Measurements from ENCODE around the gene FOXC1. TPM values are rescaled to one million over a fixed set of nuclear protein-coding genes. Genes with fewer than 3 reads are reported as not detected.

The FOXC1 gene
- polyA plus RNA-seq, 2 donors: 1.5 to 2.3 TPM

DNA sequence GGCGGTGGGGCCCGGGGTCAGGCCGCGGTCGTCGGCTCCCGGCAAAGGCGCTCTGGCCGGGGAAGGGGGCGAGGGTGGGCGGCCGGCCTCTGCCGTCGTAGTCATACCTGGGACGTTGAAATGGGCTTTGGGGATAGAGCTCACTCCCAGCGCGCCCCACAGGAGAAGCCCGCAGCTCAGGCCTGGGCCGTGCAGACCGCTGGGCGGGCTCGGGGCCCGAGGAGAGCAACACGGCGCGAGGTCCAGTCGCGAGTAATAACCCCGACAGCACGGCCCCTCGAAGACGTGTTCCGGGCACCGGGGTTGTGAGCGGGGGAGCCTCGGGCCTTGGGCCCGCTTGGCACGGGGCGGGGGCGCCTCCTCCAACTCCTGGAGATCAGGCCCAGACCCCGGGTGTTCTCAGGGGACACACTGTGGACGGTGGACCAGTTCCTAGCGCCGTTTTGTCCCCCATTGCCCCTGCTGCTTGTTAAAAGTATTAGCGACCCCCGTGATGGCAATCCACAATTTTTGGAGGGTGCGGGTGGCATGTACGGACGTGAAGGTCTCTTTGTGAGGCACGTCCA is 10.9 kb downstream of the FOXC1 start:
- no peak overlapping the region for H3K4me3 ChIP-seq (ENCODE audit: low read depth in 1 of 2, low read length in 2 of 2)
- peaks cover 0 to 7% of the 10 kb centered on the region in 2 donors for H3K36me3 ChIP-seq (ENCODE audit: control insufficient read depth in 2 of 2, insufficient read depth in 2 of 2, low read length in 1 of 2)
- H3K27ac ChIP-seq (ENCODE audit: low read depth in 2 of 2, low read length in 1 of 2): no peak overlapping the region
- WGBS, 2 donors: 72 to 73% methylated on average over 46 to 50 of the region's 50 CpGs
- no peaks in the 10 kb centered on the region for H3K27me3 ChIP-seq (ENCODE audit: control insufficient read depth in 1 of 2, insufficient read depth in 2 of 2, low read length in 2 of 2)
- peaks cover 0 to 5% of the 10 kb centered on the region in 2 donors for H3K4me1 ChIP-seq (ENCODE audit: control insufficient read depth in 2 of 2, insufficient read depth in 2 of 2, low read length in 1 of 2)
- H3K9me3 ChIP-seq (ENCODE audit: control insufficient read depth in 2 of 2, insufficient read depth in 1 of 2, low read depth in 1 of 2, low read length in 1 of 2): peaks cover 0 to 2% of the 10 kb centered on the region in 2 donors

DNA sequence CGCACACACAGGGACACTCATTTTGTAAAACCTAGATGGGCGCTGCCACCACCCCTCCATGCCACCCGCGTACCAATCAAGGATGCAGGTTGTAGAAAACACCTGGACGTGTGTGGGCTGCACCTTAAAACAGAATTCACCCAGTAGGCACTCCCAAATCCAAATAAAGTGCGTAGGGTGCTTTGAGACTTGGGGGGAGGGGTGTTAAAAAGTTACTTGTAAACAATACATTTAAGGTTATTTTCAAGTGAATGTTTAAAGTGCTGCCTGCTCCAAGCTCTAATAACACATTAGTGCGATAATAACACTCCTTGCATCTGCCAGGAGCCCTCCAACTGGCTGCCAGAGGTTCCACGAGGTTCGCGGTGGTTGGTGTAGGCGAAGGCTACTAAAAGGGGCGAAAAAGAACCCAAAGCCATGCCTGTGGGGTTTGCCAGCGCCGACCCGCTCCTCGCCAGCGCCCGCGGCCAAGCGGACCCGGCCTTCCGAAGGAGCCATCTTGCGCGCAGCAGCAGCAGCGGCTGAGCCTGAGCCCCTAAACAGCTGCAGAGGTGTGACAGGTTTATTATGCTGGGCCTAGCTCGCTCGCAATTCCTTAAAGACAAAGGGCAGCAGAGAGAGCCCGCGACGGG is 11.5 kb downstream of the FOXC1 start:
- H3K27me3 ChIP-seq (ENCODE audit: control insufficient read depth in 1 of 2, insufficient read depth in 2 of 2, low read length in 2 of 2): no peaks in the 10 kb centered on the region

DNA sequence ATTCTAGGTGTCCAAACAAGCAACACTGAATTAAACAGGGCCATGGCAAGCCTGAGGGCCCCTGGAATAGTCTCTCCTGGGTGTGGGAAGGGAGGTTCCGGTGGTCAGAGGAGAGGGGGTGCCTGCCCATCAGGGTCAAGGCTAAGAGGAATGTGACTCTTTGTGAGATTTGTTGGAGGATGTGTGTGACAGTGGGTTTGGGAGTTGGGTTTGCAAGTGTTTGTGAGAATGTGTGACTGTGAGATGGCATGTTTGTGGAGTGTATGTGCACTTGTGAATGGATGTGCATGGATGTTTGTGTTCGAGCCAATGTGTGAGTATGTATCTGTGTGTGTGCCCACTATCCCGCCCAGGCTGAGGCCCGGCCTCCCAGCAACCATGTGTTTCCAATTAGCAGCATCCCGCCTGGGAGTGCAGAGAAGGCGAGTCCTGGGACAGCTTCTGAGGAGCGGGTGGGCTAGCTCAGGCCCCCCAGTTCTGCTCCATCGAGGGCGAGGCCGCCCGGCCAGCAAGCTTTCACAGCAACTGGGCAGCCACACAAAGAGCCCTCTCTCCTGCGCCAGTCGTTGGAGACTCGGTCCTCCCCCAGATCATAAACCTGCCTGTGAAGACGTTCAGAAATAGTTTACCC is 12.6 kb downstream of the FOXC1 start:
- Histone ChIP-seq H3K27ac (ENCODE audit: low read depth in 2 of 2, low read length in 1 of 2) (no peak overlapping the region), H3K4me3 (ENCODE audit: low read depth in 1 of 2, low read length in 2 of 2) (no peak overlapping the region), H3K36me3 (ENCODE audit: control insufficient read depth in 2 of 2, insufficient read depth in 2 of 2, low read length in 1 of 2) (peaks cover 0 to 7% of the 10 kb centered on the region in 2 donors), H3K27me3 (ENCODE audit: control insufficient read depth in 1 of 2, insufficient read depth in 2 of 2, low read length in 2 of 2) (no peaks in the 10 kb centered on the region), H3K4me1 (ENCODE audit: control insufficient read depth in 2 of 2, insufficient read depth in 2 of 2, low read length in 1 of 2) (peaks cover 0 to 5% of the 10 kb centered on the region in 2 donors), H3K9me3 (ENCODE audit: control insufficient read depth in 2 of 2, insufficient read depth in 1 of 2, low read depth in 1 of 2, low read length in 1 of 2) (peaks cover 0 to 2% of the 10 kb centered on the region in 2 donors)
- WGBS, 2 donors: 88 to 89% methylated on average over 15 of the region's 15 CpGs

More for the DNA sequence above, 11.5 kb downstream of the FOXC1 start:
- Histone ChIP-seq H3K4me3 (ENCODE audit: low read depth in 1 of 2, low read length in 2 of 2) (no peak overlapping the region), H3K9me3 (ENCODE audit: control insufficient read depth in 2 of 2, insufficient read depth in 1 of 2, low read depth in 1 of 2, low read length in 1 of 2) (peaks cover 0 to 2% of the 10 kb centered on the region in 2 donors), H3K27ac (ENCODE audit: low read depth in 2 of 2, low read length in 1 of 2) (no peak overlapping the region), H3K4me1 (ENCODE audit: control insufficient read depth in 2 of 2, insufficient read depth in 2 of 2, low read length in 1 of 2) (peaks cover 0 to 5% of the 10 kb centered on the region in 2 donors), H3K36me3 (ENCODE audit: control insufficient read depth in 2 of 2, insufficient read depth in 2 of 2, low read length in 1 of 2) (peaks cover 0 to 7% of the 10 kb centered on the region in 2 donors)
- 95% methylated on average over 30 of the region's 30 CpGs for WGBS, 2 donors

DNA sequence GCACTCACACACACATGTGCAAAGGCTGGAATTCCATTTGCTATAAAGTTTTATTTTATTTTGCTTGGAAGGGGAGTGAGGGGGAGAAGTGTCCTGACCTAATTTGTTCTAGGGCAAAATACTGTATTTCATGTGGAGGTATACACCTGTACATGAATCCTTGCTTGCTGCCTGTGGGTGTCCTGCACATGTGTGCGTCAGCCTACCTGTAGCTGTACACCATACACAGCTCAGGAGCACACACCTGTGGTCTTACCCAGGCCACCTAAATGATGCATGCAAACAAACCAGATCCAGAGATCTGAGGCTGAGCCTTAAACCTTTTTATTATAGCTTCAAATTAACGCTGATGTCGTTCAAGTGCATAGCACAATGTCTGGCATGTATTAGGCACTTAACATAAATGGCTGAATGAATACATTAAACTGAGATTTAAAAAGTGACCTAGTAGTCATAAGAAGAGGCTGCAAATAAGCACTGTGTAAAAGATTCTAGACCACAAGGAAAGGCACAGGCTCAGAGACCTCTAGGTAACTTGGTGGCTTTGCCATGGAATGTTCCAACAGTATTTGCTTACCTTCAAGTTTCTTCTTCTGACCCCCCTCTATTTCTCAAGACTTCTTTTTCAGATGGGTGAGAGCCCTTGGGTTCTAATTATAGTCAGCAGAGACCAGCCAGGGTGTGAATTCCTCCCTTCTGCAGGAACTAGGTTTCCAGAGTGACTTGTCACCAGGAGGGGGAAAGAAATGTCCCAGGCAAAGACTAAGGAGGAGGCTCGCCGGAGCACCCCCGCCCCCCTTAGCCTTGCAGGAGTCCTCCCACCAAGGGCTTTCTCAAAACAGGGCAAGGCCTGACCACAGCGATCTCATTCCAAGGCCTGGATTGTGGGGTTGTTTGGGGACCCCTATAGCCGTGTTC is 13.4 kb downstream of the FOXC1 start:
- 92 to 94% methylated on average over 8 of the region's 8 CpGs for WGBS, 2 donors
- Histone ChIP-seq H3K4me1 (ENCODE audit: control insufficient read depth in 2 of 2, insufficient read depth in 2 of 2, low read length in 1 of 2) (peaks cover 0 to 5% of the 10 kb centered on the region in 2 donors), H3K4me3 (ENCODE audit: low read depth in 1 of 2, low read length in 2 of 2) (no peak overlapping the region), H3K9me3 (ENCODE audit: control insufficient read depth in 2 of 2, insufficient read depth in 1 of 2, low read depth in 1 of 2, low read length in 1 of 2) (peaks cover 0 to 2% of the 10 kb centered on the region in 2 donors), H3K27me3 (ENCODE audit: control insufficient read depth in 1 of 2, insufficient read depth in 2 of 2, low read length in 2 of 2) (no peaks in the 10 kb centered on the region), H3K27ac (ENCODE audit: low read depth in 2 of 2, low read length in 1 of 2) (no peak overlapping the region), H3K36me3 (ENCODE audit: control insufficient read depth in 2 of 2, insufficient read depth in 2 of 2, low read length in 1 of 2) (peaks cover 0 to 7% of the 10 kb centered on the region in 2 donors)

DNA sequence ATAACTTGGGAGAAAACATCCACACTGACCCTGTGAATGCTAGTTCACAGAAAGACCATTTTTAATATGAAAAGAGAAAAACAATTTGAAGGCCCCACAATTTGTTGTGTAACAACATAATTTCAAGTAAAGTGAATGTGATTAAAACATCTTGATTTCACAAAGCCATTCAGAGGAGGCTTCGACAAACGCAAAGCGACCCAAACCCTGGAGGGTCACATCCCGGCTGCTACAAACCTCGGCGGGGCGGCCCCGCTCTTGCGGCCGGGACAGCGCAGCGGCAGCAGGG is 14.0 kb downstream of the FOXC1 start:
- 92 to 96% methylated on average over 12 of the region's 12 CpGs for WGBS, 2 donors
- Histone ChIP-seq H3K4me1 (ENCODE audit: control insufficient read depth in 2 of 2, insufficient read depth in 2 of 2, low read length in 1 of 2) (peaks cover 0 to 5% of the 10 kb centered on the region in 2 donors), H3K9me3 (ENCODE audit: control insufficient read depth in 2 of 2, insufficient read depth in 1 of 2, low read depth in 1 of 2, low read length in 1 of 2) (peaks cover 0 to 2% of the 10 kb centered on the region in 2 donors), H3K4me3 (ENCODE audit: low read depth in 1 of 2, low read length in 2 of 2) (no peak overlapping the region), H3K27me3 (ENCODE audit: control insufficient read depth in 1 of 2, insufficient read depth in 2 of 2, low read length in 2 of 2) (no peaks in the 10 kb centered on the region), H3K27ac (ENCODE audit: low read depth in 2 of 2, low read length in 1 of 2) (no peak overlapping the region), H3K36me3 (ENCODE audit: control insufficient read depth in 2 of 2, insufficient read depth in 2 of 2, low read length in 1 of 2) (peaks cover 0 to 4% of the 10 kb centered on the region in 2 donors)

DNA sequence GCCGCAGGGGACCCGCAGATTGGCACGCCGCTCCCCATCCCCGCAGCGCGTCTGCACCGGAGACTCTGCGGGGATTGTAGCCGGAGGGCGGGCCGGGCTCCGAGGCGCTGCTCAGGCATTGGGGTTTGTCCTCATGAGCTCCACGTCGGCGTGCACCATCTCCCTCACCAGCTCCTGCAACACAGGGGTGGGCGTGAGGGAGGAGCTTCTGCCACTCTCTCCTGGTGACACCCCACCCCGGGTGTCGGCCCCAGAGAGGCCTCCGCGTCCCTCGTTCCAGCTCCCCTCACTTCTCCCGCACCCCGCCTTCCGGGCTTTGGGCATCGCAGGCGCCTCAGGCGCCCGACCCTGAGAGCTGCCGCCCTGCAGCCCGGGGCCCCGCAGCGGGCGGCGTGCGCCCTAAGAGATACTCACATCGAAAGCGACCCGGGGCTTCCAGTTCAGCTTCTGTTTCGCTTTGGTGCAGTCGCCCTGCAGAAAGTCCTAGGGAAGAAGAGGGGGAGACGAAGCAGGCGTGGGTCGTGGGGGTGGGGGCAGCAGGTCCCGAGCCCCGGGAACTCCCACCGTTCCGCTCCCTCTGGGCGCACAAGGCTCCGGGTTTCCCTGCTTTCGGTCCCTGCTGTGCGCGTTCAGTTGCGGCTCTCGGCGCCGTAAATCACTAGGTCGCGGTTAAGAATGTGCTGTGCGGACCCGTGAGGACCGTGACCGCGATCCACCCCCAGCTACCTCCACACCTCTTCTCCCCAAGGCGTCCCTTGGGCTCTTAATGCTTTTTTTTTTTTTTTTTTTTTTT is 14.5 kb downstream of the FOXC1 start:
- Histone ChIP-seq H3K4me1 (ENCODE audit: control insufficient read depth in 2 of 2, insufficient read depth in 2 of 2, low read length in 1 of 2) (peaks cover 0 to 5% of the 10 kb centered on the region in 2 donors), H3K9me3 (ENCODE audit: control insufficient read depth in 2 of 2, insufficient read depth in 1 of 2, low read depth in 1 of 2, low read length in 1 of 2) (peaks cover 0 to 2% of the 10 kb centered on the region in 2 donors), H3K4me3 (ENCODE audit: low read depth in 1 of 2, low read length in 2 of 2) (peak overlapping the region; percentile 63 to 74), H3K27ac (ENCODE audit: low read depth in 2 of 2, low read length in 1 of 2) (no peak overlapping the region), H3K36me3 (ENCODE audit: control insufficient read depth in 2 of 2, insufficient read depth in 2 of 2, low read length in 1 of 2) (peaks cover 0 to 4% of the 10 kb centered on the region in 2 donors), H3K27me3 (ENCODE audit: control insufficient read depth in 1 of 2, insufficient read depth in 2 of 2, low read length in 2 of 2) (no peaks in the 10 kb centered on the region)
- 30 to 44% methylated on average over 65 to 66 of the region's 66 CpGs for WGBS, 2 donors

DNA sequence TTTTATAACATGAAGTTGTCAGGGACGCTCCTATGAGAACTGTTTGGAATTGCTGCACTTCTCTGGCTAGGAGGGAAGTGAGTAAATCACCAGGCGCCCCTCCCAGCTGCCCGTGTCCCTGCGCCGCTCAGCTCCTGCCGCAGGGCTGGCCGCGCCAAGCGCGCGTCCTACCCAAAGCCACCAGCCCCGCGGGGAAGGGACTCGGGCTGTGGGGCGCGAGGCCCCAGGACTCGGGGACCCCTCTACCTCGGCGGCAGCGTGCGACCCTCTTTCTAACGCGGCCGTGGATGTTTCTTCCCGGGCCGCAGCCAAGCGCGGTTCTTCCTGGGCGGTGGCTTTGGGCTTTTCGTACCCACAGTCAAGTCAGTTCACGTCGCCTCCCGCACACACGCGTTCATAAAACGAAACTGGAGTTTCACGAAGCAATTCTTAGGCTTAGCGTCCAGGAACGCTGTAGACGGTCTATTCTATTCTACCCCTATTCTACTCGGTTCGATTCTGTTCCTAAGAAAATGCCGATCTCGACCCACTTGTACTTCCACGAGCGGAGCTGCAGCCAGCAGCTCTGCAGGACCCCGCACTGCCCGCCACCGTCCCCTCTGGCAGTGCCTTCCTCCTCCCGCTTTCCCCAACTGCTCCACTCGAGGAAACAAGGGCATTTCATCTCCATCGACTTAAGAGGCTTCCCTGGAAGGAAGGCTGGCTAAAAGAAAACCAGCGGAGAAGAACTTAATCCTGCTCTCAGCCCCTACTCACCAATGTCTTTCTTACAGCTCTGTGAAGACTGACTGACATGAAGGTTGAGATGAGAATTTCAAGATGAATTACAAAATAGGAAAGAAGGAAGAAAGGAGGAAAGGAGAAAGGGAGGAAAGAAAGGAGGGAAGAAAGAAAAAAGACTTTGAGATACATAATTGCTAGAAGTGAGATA is 15.4 kb downstream of the FOXC1 start:
- Histone ChIP-seq H3K4me1 (ENCODE audit: control insufficient read depth in 2 of 2, insufficient read depth in 2 of 2, low read length in 1 of 2) (peaks cover under 1 to 2% of the 10 kb centered on the region in 2 donors), H3K9me3 (ENCODE audit: control insufficient read depth in 2 of 2, insufficient read depth in 1 of 2, low read depth in 1 of 2, low read length in 1 of 2) (no peaks in the 10 kb centered on the region), H3K4me3 (ENCODE audit: low read depth in 1 of 2, low read length in 2 of 2) (peak overlapping the region; percentile 63 to 74), H3K27me3 (ENCODE audit: control insufficient read depth in 1 of 2, insufficient read depth in 2 of 2, low read length in 2 of 2) (no peaks in the 10 kb centered on the region), H3K27ac (ENCODE audit: low read depth in 2 of 2, low read length in 1 of 2) (peak overlapping the region in 1 of 2 donors; percentile 35), H3K36me3 (ENCODE audit: control insufficient read depth in 2 of 2, insufficient read depth in 2 of 2, low read length in 1 of 2) (peaks cover 0 to 4% of the 10 kb centered on the region in 2 donors)
- 4 to 15% methylated on average over 52 to 53 of the region's 53 CpGs for WGBS, 2 donors

DNA sequence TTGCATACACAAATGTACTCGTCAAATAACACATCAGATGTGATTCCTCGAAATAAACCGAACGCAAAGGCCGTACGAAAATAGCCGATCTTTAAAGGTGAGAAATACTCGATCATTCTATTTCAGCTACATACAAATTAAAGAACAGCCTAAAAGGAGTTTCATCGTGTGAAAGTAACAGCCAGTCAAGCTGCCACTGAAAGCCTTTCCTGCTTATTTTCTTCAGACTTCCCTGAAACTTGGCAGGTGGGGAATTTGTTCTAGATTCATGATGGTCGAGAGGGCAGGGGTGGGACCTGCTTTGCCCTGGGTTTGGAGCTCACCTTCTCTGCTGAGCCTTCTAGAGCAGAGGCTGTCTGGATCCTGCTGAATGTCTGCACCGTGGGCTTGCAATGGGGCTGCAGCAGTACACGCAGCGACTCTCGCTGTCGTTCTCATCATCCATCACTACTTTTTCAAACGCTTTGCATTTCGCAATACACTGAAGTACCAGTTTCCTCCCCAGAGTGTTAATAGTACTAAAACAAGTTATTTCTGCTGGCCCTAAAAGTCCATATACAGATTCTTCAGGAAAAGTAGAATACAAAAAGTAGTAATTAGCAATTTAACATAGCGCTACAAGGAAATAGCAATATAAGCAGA is 16.2 kb downstream of the FOXC1 start:
- Histone ChIP-seq H3K27me3 (ENCODE audit: control insufficient read depth in 1 of 2, insufficient read depth in 2 of 2, low read length in 2 of 2) (no peaks in the 10 kb centered on the region), H3K27ac (ENCODE audit: low read depth in 2 of 2, low read length in 1 of 2) (no peak overlapping the region), H3K9me3 (ENCODE audit: control insufficient read depth in 2 of 2, insufficient read depth in 1 of 2, low read depth in 1 of 2, low read length in 1 of 2) (no peaks in the 10 kb centered on the region), H3K4me3 (ENCODE audit: low read depth in 1 of 2, low read length in 2 of 2) (no peak overlapping the region), H3K4me1 (ENCODE audit: control insufficient read depth in 2 of 2, insufficient read depth in 2 of 2, low read length in 1 of 2) (peaks cover 0 to 2% of the 10 kb centered on the region in 2 donors), H3K36me3 (ENCODE audit: control insufficient read depth in 2 of 2, insufficient read depth in 2 of 2, low read length in 1 of 2) (peaks cover 0 to 4% of the 10 kb centered on the region in 2 donors)
- 70% methylated on average over 18 of the region's 18 CpGs for WGBS, 2 donors

All from esophagus (tissue), 2 donors.